Small intestine (tissue), 7 donors: Measurements from ENCODE around the gene PCDHA8. TPM values are rescaled to one million over a fixed set of nuclear protein-coding genes. Genes with fewer than 3 reads are reported as not detected.
"Not testable (repeated sequence)": the region's sequence is repeated elsewhere in the genome, so short reads cannot be mapped to it uniquely, and the experiment has no call there.

Experiments used
- DNase-seq, 2 donors: peaks; one replicate each; pipeline versions ENCODE4 v3.0.0 to v3.0.0-alpha.2; 2013
- FAIRE-seq: peaks from 2 replicates; lab custom pipeline; 2012; peaks lifted over from hg19 to GRCh38; lab: Jason Lieb, UNC
- H3K27ac ChIP-seq, 3 donors: one replicate each; pipeline ENCODE4 v1.5.1; 2013; ENCODE audit warnings: low read length in 2 of 3, mild to moderate bottlenecking in 2 of 3, control low read depth in 1 of 3, inconsistent platforms in 1 of 3, low read depth in 1 of 3, moderate library complexity in 1 of 3
- H3K27me3 ChIP-seq, 3 donors: one replicate each; pipeline ENCODE4 v1.6.1; 2013; ENCODE audit warnings: low read length in 3 of 3, inconsistent platforms in 1 of 3; ENCODE audit not compliant: control insufficient read depth in 3 of 3, insufficient read depth in 3 of 3
- H3K36me3 ChIP-seq, 3 donors: one replicate each; pipeline ENCODE4 v1.6.1; 2013; ENCODE audit warnings: low read length in 3 of 3, inconsistent platforms in 1 of 3, low read depth in 1 of 3, mild to moderate bottlenecking in 1 of 3, moderate library complexity in 1 of 3; ENCODE audit not compliant: control insufficient read depth in 3 of 3, insufficient read depth in 2 of 3
- H3K4me1 ChIP-seq, 3 donors: one replicate each; pipeline ENCODE4 v1.6.1; 2013; ENCODE audit warnings: low read length in 2 of 3, inconsistent platforms in 1 of 3, low read depth in 1 of 3, mild to moderate bottlenecking in 1 of 3, moderate library complexity in 1 of 3; ENCODE audit not compliant: control insufficient read depth in 3 of 3, insufficient read depth in 2 of 3
- H3K4me3 ChIP-seq, 3 donors: one replicate each; pipeline ENCODE4 v1.5.1; 2013; ENCODE audit warnings: low read length in 3 of 3, control low read depth in 1 of 3, inconsistent platforms in 1 of 3, low read depth in 1 of 3, mild to moderate bottlenecking in 1 of 3, moderate library complexity in 1 of 3
- H3K9me3 ChIP-seq, 2 donors: one replicate each; pipeline ENCODE4 v1.6.1; 2013; ENCODE audit warnings: low read depth in 1 of 2, low read length in 1 of 2; ENCODE audit not compliant: control insufficient read depth in 2 of 2, insufficient read depth in 1 of 2
- WGBS, 3 donors: extraction: QIAGEN DNeasy Blood & Tissue Kit; methylation state at CpG; one replicate each; pipeline ENCODE4 v1.1.7; 2013; 5-methylcytosine and 5-hydroxymethylcytosine counted together
- polyA plus RNA-seq, 4 donors: library from polyadenylated mRNA; stranded (reverse) in 3 of 4; unstranded in 1 of 4; fragments of 200-250 nt in 3 of 4; fragments of 120-200 nt in 1 of 4; gene quantifications; one replicate each; pipeline versions ENCODE4 v1.2.1 to v1.2.3, GENCODE V29; 2013
- donor health status: healthy with polysubstance abuse.
- donor health status: control.
- donor health status: control.
- donor health status: Bipolar disorder and iron deficiency.
- donor health status: healthy.

PCDHA8 gene
- polyA plus RNA-seq, 4 donors = 0.04 to 0.06 TPM; not detected in 2

DNA sequence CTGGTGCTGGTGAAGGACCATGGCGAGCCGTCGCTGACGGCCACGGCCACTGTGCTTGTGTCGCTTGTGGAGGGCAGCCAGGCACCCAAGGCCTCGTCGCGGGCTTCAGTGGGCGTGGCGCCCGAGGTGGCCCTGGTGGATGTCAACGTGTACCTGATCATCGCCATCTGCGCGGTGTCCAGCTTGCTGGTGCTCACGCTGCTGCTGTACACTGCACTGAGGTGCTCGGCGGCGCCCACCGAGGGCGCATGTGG, 16.9 kb downstream of the PCDHA8 start:
- Histone ChIP-seq H3K36me3 (no peaks in the 10 kb centered on the region), H3K4me3 (no peak overlapping the region), H3K4me1 (no peaks in the 10 kb centered on the region), H3K9me3 (peaks cover 0 to 24% of the 10 kb centered on the region in 2 donors), H3K27me3 (peaks cover 0 to 2% (median 0%) of the 10 kb centered on the region in 3 donors), H3K27ac (no peak overlapping the region)
- no peak for DNase-seq
- WGBS, 3 donors = 62 to 74% methylated on average over 10 to 22 of the region's 22 CpGs; no CpG with 5 or more reads in 1 of the 3 donors
- FAIRE-seq = no peak

DNA sequence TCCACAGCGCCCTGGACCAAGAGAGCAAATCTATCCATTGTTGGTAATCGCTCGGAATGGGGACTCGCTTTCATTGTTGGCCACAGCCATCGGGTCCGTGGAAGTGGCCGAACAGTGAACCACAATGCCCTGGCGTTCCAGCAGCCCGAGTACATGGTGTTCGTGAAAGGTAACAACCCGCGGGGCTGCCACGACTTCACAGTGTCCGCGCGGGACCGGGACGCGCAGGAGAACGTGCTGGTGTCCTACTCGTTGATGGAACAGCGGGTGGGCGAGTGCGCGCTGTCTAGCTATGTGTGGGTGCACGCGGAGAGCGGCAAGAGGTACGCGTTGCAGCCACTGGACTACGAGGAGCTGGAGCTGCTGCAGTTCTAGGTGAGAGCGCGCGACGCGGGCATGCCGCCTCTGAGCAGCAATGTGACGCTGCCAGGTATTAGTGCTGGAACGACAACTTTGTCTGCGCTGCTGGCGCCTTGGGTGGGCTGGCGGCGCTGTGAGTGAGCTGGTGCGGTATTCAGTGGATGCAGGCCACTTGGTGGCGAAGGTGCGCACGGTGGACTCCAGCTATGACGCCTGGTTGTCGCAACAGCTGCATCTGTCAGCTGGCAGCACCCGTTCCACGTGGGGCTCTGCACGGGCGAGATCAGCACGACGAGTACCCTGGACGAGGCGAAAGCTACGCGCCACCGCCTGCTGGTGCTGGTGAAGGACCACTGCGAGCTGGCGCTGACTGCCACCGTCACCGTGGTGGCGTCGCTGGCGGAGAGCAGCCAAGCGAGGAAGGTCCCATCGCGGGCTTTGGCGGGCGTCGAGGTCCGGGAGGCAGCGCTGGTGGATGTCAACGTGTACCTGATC, 21.7 kb downstream of the PCDHA8 start:
- Histone ChIP-seq H3K9me3 (peaks cover 0 to 27% of the 10 kb centered on the region in 2 donors), H3K27me3 (peaks cover 0 to 5% (median 0%) of the 10 kb centered on the region in 3 donors), H3K4me3 (no peak overlapping the region), H3K4me1 (no peaks in the 10 kb centered on the region), H3K27ac (no peak overlapping the region), H3K36me3 (no peaks in the 10 kb centered on the region)
- FAIRE-seq = no peak
- no peak for DNase-seq
- 52 to 75% (median 70%) methylated on average over 74 to 76 of the region's 76 CpGs for WGBS, 3 donors

DNA sequence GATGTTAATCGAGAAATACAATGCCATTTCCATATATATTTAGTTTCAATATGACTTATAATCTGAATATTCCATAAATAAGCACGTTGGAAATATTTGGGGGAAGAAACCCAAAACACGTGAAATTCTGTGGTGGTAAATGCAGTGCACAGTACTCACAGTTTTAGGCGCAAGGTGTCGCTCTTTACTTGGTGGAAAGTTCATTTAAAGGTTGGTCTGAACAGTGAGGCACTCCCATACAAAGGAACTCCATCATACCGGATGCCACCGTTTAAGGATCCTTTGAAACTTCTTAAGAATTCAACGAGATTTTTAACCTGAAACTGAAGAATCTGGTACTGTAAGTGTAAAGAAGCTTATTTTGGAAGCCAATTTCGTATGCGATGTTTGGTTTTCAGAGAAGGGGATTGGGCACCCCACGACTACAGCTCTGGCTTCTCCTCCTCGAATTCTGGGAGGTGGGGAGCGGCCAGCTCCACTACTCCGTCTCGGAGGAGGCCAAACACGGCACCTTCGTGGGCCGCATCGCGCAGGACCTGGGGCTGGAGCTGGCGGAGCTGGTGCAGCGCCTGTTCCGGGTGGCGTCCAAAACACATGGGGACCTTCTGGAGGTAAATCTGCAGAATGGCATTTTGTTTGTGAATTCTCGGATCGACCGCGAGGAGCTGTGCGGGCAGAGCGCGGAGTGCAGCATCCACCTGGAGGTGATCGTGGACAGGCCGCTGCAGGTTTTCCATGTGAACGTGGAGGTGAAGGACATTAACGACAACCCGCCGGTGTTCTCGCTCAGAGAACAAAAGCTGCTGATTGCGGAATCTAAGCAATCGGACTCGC, 28.0 kb downstream of the PCDHA8 start, which contains the start of gene PCDHA11:
Gene PCDHA11 (plus strand): TSS at position 237 of the 834 bp plus-strand sequence. CDS start 147 bp downstream, at position 384.
- FAIRE-seq (no peak), DNase-seq (no peak)
- peaks cover 3 to 32% of the 10 kb centered on the region in 2 donors for H3K9me3 ChIP-seq
- H3K27me3 ChIP-seq = no peaks in the 10 kb centered on the region
- no peak within 1 kb of the TSS for H3K4me3 ChIP-seq
- WGBS, 3 donors = 18 to 40% (median 34%) methylated on average over 41 of the region's 41 CpGs
- no peak within 1 kb of the TSS for H3K27ac ChIP-seq
- H3K4me1 ChIP-seq = no peaks in the 10 kb centered on the region
- no peaks in the 10 kb centered on the region for H3K36me3 ChIP-seq

DNA sequence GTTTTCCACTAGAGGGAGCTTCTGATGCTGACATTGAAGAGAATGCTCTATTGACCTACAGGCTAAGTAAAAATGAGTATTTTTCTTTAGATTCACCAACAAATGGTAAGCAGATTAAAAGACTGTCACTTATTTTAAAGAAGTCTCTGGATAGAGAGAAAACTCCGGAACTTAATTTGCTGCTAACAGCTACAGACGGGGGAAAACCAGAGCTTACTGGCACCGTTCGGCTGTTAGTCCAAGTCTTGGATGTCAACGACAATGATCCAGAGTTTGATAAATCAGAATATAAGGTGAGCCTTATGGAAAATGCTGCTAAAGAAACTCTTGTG, 28.5 kb downstream of the PCDHA8 start:
- no peak for FAIRE-seq
- WGBS, 3 donors = 59 to 63% (median 60%) methylated on average over 5 of the region's 5 CpGs

DNA sequence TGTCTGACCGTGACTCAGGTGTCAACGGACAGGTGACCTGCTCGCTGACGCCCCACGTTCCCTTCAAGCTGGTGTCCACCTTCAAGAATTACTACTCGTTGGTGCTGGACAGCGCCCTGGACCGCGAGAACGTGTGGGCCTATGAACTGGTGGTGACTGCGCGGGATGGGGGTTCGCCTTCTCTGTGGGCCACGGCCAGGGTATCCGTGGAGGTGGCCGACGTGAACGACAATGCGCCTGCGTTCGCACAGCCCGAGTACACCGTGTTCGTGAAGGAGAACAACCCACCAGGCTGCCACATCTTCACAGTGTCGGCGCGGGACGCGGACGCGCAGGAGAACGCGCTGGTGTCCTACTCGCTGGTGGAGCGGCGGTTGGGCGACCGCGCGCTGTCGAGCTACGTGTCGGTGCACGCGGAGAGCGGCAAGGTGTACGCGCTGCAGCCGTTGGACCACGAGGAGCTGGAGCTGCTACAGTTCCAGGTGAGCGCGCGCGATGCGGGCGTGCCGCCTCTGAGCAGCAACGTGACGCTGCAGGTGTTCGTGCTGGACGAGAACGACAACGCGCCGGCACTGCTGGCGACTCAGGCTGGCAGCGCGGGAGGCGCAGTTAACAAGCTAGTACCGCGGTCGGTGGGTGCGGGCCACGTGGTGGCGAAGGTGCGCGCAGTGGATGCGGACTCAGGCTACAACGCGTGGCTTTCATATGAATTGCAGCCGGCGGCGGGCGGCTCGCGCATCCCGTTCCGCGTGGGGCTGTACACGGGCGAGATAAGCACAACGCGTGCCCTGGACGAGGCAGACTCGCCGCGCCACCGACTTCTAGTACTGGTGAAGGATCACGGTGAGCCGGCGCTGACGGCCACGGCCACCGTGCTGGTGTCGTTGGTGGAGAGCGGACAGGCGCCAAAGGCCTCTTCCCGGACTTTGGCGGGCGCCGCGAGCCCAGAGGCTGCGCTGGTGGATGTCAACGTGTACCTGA, 29.5 kb downstream of the PCDHA8 start:
- Histone ChIP-seq H3K9me3 (peaks cover 3 to 37% of the 10 kb centered on the region in 2 donors), H3K4me3 (no peak overlapping the region), H3K36me3 (no peaks in the 10 kb centered on the region), H3K4me1 (no peaks in the 10 kb centered on the region), H3K27me3 (no peaks in the 10 kb centered on the region), H3K27ac (no peak overlapping the region)
- FAIRE-seq (no peak), DNase-seq (no peak)
- 58 to 78% (median 74%) methylated on average over 109 to 114 of the region's 114 CpGs for WGBS, 3 donors

More for the DNA sequence above, 28.5 kb downstream of the PCDHA8 start:
- Histone ChIP-seq H3K9me3 (peaks cover 3 to 32% of the 10 kb centered on the region in 2 donors), H3K36me3 (no peaks in the 10 kb centered on the region), H3K4me3 (no peak overlapping the region), H3K27ac (no peak overlapping the region), H3K4me1 (no peaks in the 10 kb centered on the region), H3K27me3 (no peaks in the 10 kb centered on the region)
- DNase-seq = no peak

DNA sequence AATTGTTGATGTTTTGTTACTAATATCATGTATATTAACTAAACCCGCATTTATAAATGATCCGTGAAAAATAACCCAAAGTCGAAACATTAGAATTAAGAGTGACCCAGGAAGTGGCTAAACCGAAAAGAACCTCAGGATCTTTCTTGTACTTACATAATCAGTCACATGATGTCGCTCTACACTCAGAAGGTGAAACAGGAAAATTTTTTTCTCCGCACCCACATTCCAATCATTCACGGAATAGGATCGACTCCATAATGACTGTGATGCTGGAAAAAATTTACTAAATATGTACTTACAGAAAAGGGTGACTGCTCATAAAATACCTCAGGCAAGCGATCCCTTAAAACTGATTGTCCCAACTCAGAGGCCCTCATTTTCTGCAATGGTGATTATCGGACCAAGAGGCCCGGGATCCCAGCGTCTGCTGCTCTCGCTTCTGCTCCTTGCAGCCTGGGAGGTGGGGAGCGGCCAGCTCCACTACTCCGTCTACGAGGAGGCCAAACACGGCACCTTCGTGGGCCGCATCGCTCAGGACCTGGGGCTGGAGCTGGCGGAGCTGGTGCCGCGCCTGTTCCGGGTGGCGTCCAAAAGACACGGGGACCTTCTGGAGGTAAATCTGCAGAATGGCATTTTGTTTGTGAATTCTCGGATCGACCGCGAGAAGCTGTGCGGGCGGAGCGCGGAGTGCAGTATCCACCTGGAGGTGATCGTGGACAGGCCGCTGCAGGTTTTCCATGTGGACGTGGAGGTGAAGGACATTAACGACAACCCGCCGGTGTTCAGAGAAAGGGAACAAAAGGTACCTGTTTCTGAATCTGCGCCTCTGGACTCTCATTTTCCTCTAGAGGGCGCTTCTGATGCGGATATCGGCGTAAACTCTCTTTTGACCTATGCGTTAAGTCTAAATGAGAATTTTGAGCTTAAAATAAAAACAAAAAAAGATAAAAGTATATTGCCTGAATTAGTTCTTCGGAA, 34.4 kb downstream of the PCDHA8 start, which contains the start of gene PCDHA12:
Gene PCDHA12 (plus strand): TSS at position 224 of the 981 bp plus-strand sequence. CDS start 165 bp downstream, at position 389.
- Histone ChIP-seq H3K4me3 (no peak within 1 kb of the TSS), H3K4me1 (no peaks in the 10 kb centered on the region), H3K9me3 (peaks cover 4 to 43% of the 10 kb centered on the region in 2 donors), H3K36me3 (no peaks in the 10 kb centered on the region), H3K27me3 (peaks cover 0 to 6% (median 0%) of the 10 kb centered on the region in 3 donors), H3K27ac (no peak within 1 kb of the TSS)
- WGBS, 3 donors = 22 to 39% (median 37%) methylated on average over 46 to 47 of the region's 47 CpGs
- FAIRE-seq = no peak
- no peak for DNase-seq

DNA sequence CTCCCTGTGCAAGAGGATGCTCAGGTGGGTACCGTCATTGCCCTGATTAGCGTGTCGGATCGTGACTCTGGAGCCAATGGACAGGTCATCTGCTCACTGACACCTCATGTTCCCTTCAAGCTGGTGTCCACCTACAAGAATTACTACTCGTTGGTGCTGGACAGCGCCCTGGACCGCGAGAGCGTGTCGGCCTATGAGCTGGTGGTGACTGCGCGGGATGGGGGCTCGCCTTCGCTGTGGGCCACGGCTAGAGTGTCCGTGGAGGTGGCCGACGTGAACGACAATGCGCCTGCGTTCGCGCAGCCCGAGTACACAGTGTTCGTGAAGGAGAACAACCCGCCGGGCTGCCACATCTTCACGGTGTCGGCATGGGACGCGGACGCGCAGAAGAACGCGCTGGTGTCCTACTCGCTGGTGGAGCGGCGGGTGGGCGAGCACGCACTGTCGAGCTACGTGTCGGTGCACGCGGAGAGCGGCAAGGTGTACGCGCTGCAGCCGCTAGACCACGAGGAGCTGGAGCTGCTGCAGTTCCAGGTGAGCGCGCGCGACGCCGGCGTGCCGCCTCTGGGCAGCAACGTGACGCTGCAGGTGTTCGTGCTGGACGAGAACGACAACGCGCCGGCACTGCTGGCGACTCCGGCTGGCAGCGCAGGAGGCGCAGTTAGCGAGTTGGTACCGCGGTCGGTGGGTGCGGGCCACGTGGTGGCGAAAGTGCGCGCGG, 35.7 kb downstream of the PCDHA8 start:
- H3K9me3 ChIP-seq = peaks cover 1 to 34% of the 10 kb centered on the region in 2 donors
- not testable (repeated sequence) for FAIRE-seq, H3K4me3 ChIP-seq, DNase-seq, H3K27ac ChIP-seq, H3K27me3 ChIP-seq, H3K4me1 ChIP-seq, H3K36me3 ChIP-seq
- 49 to 75% (median 71%) methylated on average over 70 to 80 of the region's 80 CpGs for WGBS, 3 donors
